GM12878 (cell line): ENCODE measurements around the gene FOXK1. TPM values are rescaled to one million over a fixed set of nuclear protein-coding genes. Genes with fewer than 3 reads are reported as not detected.

Source experiments
- ATAC-seq: fragments of 200-7000 bp; cut with Tn5 transposase; 3 replicates; pipeline ENCODE4 v1.9.1; 2020; ENCODE audit warnings: mild to moderate bottlenecking, moderate library complexity
- BruUV-seq: library from RNA; stranded (reverse); fragments of 400-500 nt; replicated peaks from 2 replicates; lab custom pipeline; 2021; lab: Mats Ljungman, UMichigan
- CTCF ChIA-PET: fragments of 300-600 bp; sonication (Branson Sonifier 250); formaldehyde crosslinking; extraction: SDS; loops from one replicate; lab custom pipeline; 2021; ENCODE audit warnings: inconsistent platforms; lab: Yijun Ruan, JAX
- POLR2A ChIA-PET: fragments of 350-600 bp; formaldehyde crosslinking; extraction: SDS; loops from one replicate; lab custom pipeline; 2021; ENCODE audit warnings: inconsistent platforms; lab: Charles Lee
- RAD21 ChIA-PET: fragments of 300-600 bp; sonication (Branson Sonifier 250); formaldehyde crosslinking; loops from one replicate; lab custom pipeline; 2023; ENCODE audit warnings: antibody characterized with exemption; ENCODE audit not compliant: unreplicated experiment; lab: Charles Lee
- SMC1A ChIA-PET: fragments of 300-600 bp; sonication (Branson Sonifier 250); formaldehyde crosslinking; loops from one replicate; lab custom pipeline; 2023; ENCODE audit not compliant: unreplicated experiment, uncharacterized antibody; lab: Charles Lee
- DNase-seq: peaks from one replicate; pipeline ENCODE4 v3.0.0-alpha.2; 2011; ENCODE audit warnings: low read depth, low spot score
- FAIRE-seq: peaks from 3 replicates; lab custom pipeline; 2011; peaks lifted over from hg19 to GRCh38; lab: Jason Lieb, UNC
- H2AFZ ChIP-seq: 2 replicates; pipeline ENCODE4 v1.6.0; 2011; ENCODE audit warnings: low read depth, low read length, control low read depth; ENCODE audit not compliant: control insufficient read depth
- H3K27ac ChIP-seq: 2 replicates; pipeline ENCODE4 v1.5.1; 2011; ENCODE audit warnings: control low read depth; ENCODE audit not compliant: control insufficient read depth, insufficient read depth
- H3K27me3 ChIP-seq, 2 experiments: replicated peaks in 1 of 2; 2 replicates each; pipeline versions ENCODE4 v1.6.0 to v1.6.1; 2011; ENCODE audit warnings: low read length in 1 of 2; ENCODE audit not compliant: control insufficient read depth in 2 of 2, insufficient read depth in 2 of 2
- H3K36me3 ChIP-seq, 2 experiments: 2 replicates each; pipeline ENCODE4 v1.5.1; 2011; ENCODE audit warnings: low read length in 1 of 2; ENCODE audit not compliant: control insufficient read depth in 2 of 2, insufficient read depth in 2 of 2
- H3K4me1 ChIP-seq: 2 replicates; pipeline ENCODE4 v1.6.1; 2011; ENCODE audit warnings: mild to moderate bottlenecking, low read length, moderate library complexity, mixed read lengths; ENCODE audit not compliant: control insufficient read depth, insufficient read depth
- H3K4me2 ChIP-seq: 2 replicates; pipeline ENCODE4 v1.6.0; 2011; ENCODE audit warnings: control low read depth; ENCODE audit not compliant: control insufficient read depth, insufficient read depth
- H3K4me3 ChIP-seq: fragments of 200-600 bp; sonication (generic); 2 replicates; pipeline ENCODE4 v1.5.1; 2016
- H3K79me2 ChIP-seq: 2 replicates; pipeline ENCODE4 v1.6.0; 2011; ENCODE audit warnings: low read length; ENCODE audit not compliant: control insufficient read depth, insufficient read depth
- H3K9ac ChIP-seq: 2 replicates; pipeline ENCODE4 v1.8.0; 2011; ENCODE audit warnings: low read length, control low read depth, mixed read lengths; ENCODE audit not compliant: control insufficient read depth, insufficient read depth
- H3K9me3 ChIP-seq: replicated peaks from 3 replicates; pipeline ENCODE4 v1.5.1; 2011; ENCODE audit warnings: mild to moderate bottlenecking, low read length; ENCODE audit not compliant: control insufficient read depth, insufficient read depth
- H4K20me1 ChIP-seq: 2 replicates; pipeline ENCODE4 v1.6.0; 2011; ENCODE audit not compliant: control insufficient read depth, insufficient read depth
- BCL11A ChIP-seq: IDR thresholded peaks from 2 replicates; pipeline ENCODE4 v1.6.1; 2011; ENCODE audit warnings: low read depth, low read length
- RELA ChIP-seq: fragments of 450-650 bp; IDR thresholded peaks from 2 replicates; pipeline ENCODE4 v1.8.0; 2014; ENCODE audit warnings: borderline replicate concordance; ENCODE audit not compliant: partially characterized antibody
- RFX5 ChIP-seq: IDR thresholded peaks from 2 replicates; pipeline ENCODE4 v1.6.1; 2011; ENCODE audit warnings: low read depth, low read length, improper control_type of control experiment
- SPI1 ChIP-seq: IDR thresholded peaks from 2 replicates; pipeline ENCODE4 v1.6.1; 2011; ENCODE audit warnings: low read depth, mild to moderate bottlenecking, low read length, moderate library complexity, borderline replicate concordance; ENCODE audit not compliant: insufficient read depth
- YY1 ChIP-seq: IDR thresholded peaks from 2 replicates; pipeline ENCODE4 v1.6.1; 2011; ENCODE audit warnings: low read depth, mild to moderate bottlenecking, low read length
- ZNF207 ChIP-seq: fragments of 450-650 bp; IDR thresholded peaks from 2 replicates; pipeline ENCODE4 v1.6.1; 2014; ENCODE audit warnings: antibody characterized with exemption, mild to moderate bottlenecking, borderline replicate concordance
- ZNF622 ChIP-seq: fragments of 450-650 bp; IDR thresholded peaks from 2 replicates; pipeline ENCODE4 v1.6.1; 2017; ENCODE audit warnings: mild to moderate bottlenecking, inconsistent platforms
- WGBS: methylation state at CpG from one replicate; pipeline ENCODE4 v1.1.6; 2016; ENCODE audit warnings: low lambda C conversion rate; ENCODE audit not compliant: insufficient replicate concordance, insufficient coverage; ENCODE audit errors: missing lambda C conversion rate; 5-methylcytosine and 5-hydroxymethylcytosine counted together
- in situ Hi-C: fragments of 300-500 bp; cut with MboI; formaldehyde crosslinking; loops from 9 replicates; pipeline ENCODE4 v1.14.3; 2018; ENCODE audit warnings: mixed read lengths
- intact Hi-C: fragments of 100-400 bp; cut with micrococcal nuclease; formaldehyde crosslinking; loops from one replicate; pipeline ENCODE4 v1.14.2; 2022; ENCODE audit not compliant: unreplicated experiment
- polyA plus RNA-seq, 11 experiments: library from polyadenylated mRNA; depleted of rRNA in 4 of 11; unstranded in 6 of 11; stranded (reverse) in 5 of 11; fragments of >200 nt; fragmentation: Nextera tagmentation in 4 of 11; fragmentation: Illumina TruSeq in 1 of 11; extraction: Ambion mirVana in 4 of 11; extraction: Trizol in 1 of 11; gene quantifications; 1 replicate in 1 of 11; 2 replicates in 10 of 11; pipeline versions ENCODE4 v1.2.1 to v1.2.3, GENCODE V29; 2011 to 2016; ENCODE audit warnings: inconsistent platforms in 2 of 11, missing spikeins in 2 of 11, low read depth in 1 of 11
- total RNA-seq, 4 experiments: library from RNA; depleted of rRNA in 3 of 4; stranded (reverse); fragments of >200 nt in 3 of 4; fragmentation: Illumina TruSeq in 1 of 4; extraction: Trizol in 1 of 4; gene quantifications; 2 replicates each; pipeline versions ENCODE4 v1.2.1 to v1.2.3, GENCODE V29; 2013 to 2021
- TF ChIP-seq, protein P1 (sequence below): IDR thresholded peaks from 2 replicates; pipeline ENCODE4 v1.6.1; 2012; ENCODE audit warnings: low read depth, low read length, improper control_type of control experiment
- TF ChIP-seq, protein P2 (sequence below): fragments of 450-650 bp; IDR thresholded peaks from 2 replicates; pipeline ENCODE4 v1.6.1; 2017; ENCODE audit warnings: mild to moderate bottlenecking, moderate library complexity
- TF ChIP-seq, protein P3 (sequence below): IDR thresholded peaks from 2 replicates; pipeline ENCODE4 v1.6.1; 2011; ENCODE audit warnings: borderline replicate concordance, low read depth, mild to moderate bottlenecking, moderate library complexity, mixed read lengths, low read length; ENCODE audit not compliant: insufficient read depth; ENCODE audit errors: extremely low read length

The FOXK1 gene
- total and polyA plus RNA-seq, 10 of the 15 experiments (the other 5 are each of a cell fraction or from before 2014, with no cell fraction given) = 0.24 to 31.8 (median 4.5) TPM

DNA sequence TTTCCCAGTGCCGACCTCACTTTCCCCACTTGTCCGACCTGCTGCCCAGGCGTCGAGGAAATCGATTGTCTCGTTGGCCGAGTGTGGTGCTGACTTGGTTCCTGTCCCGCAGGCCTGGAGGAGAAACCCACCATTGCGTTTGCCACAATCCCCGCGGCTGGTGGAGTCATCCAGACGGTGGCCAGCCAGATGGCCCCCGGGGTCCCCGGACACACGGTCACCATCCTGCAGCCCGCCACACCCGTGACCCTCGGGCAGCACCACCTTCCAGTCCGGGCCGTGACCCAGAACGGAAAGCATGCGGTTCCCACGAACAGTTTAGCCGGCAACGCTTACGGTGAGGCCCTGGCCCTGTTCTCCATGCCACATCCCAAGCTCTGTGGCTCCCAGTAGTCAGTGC, 78.9 kb downstream of the FOXK1 start (continued):
- no peak for TF ChIP-seq ZNF207

DNA sequence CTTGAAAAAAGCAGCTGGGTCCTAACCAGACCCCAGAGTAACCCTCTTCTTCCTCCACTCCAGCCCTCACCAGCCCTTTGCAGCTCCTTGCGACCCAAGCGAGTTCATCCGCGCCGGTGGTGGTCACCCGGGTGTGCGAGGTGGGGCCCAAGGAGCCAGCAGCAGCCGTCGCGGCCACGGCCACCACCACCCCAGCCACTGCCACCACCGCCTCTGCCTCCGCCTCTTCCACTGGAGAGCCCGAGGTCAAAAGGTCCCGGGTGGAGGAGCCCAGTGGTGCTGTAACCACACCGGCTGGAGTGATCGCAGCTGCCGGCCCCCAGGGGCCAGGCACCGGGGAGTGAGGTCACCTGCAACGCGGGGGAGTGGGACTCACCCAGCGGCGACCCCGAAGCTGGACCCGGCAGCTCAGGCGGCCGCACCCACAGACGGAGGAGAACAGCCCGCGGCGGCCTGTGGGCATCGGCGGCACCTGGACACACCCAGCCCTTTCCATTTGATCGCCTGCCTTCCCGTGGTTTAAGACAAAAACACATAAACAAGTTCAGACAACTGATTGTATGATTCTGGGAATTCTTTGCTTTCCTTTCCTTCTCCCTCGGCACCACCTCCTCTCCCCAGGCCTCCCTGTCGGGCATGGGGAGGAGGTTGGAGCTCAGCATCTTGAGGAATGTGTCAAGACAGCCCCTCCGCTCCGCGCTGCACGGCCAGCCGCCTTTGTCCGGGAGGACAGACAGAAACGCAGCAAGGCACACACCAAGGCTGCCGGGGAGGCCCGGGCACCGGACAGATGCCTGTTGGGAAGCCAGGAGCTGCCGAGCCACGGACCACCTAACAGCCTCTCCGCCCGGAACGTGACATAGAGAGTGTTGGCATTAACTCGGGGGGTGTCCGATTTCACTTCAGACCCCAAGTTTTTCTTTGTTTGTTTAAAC, 80.3 kb downstream of the FOXK1 start:
- intact Hi-C loops (no loop called here), in situ Hi-C loops (no loop called here)
- H3K4me1 ChIP-seq = no peaks in the 10 kb centered on the region
- ChIA-PET POLR2A (no interaction called here), SMC1A (no interaction called here), CTCF (no interaction called here), RAD21 (no interaction called here)
- H2AFZ ChIP-seq = no peak overlapping the region
- H3K9ac ChIP-seq = no peak overlapping the region
- H3K4me2 ChIP-seq = no peak overlapping the region
- no peaks in the 10 kb centered on the region for H3K79me2 ChIP-seq
- H3K4me3 ChIP-seq = no peak overlapping the region
- TF ChIP-seq, protein P1, sequence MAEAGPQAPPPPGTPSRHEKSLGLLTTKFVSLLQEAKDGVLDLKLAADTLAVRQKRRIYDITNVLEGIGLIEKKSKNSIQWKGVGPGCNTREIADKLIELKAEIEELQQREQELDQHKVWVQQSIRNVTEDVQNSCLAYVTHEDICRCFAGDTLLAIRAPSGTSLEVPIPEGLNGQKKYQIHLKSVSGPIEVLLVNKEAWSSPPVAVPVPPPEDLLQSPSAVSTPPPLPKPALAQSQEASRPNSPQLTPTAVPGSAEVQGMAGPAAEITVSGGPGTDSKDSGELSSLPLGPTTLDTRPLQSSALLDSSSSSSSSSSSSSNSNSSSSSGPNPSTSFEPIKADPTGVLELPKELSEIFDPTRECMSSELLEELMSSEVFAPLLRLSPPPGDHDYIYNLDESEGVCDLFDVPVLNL = no peak
- TF ChIP-seq, protein P2, sequence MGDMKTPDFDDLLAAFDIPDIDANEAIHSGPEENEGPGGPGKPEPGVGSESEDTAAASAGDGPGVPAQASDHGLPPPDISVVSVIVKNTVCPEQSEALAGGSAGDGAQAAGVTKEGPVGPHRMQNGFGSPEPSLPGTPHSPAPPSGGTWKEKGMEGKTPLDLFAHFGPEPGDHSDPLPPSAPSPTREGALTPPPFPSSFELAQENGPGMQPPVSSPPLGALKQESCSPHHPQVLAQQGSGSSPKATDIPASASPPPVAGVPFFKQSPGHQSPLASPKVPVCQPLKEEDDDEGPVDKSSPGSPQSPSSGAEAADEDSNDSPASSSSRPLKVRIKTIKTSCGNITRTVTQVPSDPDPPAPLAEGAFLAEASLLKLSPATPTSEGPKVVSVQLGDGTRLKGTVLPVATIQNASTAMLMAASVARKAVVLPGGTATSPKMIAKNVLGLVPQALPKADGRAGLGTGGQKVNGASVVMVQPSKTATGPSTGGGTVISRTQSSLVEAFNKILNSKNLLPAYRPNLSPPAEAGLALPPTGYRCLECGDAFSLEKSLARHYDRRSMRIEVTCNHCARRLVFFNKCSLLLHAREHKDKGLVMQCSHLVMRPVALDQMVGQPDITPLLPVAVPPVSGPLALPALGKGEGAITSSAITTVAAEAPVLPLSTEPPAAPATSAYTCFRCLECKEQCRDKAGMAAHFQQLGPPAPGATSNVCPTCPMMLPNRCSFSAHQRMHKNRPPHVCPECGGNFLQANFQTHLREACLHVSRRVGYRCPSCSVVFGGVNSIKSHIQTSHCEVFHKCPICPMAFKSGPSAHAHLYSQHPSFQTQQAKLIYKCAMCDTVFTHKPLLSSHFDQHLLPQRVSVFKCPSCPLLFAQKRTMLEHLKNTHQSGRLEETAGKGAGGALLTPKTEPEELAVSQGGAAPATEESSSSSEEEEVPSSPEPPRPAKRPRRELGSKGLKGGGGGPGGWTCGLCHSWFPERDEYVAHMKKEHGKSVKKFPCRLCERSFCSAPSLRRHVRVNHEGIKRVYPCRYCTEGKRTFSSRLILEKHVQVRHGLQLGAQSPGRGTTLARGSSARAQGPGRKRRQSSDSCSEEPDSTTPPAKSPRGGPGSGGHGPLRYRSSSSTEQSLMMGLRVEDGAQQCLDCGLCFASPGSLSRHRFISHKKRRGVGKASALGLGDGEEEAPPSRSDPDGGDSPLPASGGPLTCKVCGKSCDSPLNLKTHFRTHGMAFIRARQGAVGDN = no peak
- TF ChIP-seq ZNF207 = no peak
- TF ChIP-seq ZNF622 = no peak
- TF ChIP-seq RFX5 = no peak
- TF ChIP-seq RELA = no peak
- TF ChIP-seq BCL11A = no peak
- no peak for TF ChIP-seq YY1
- TF ChIP-seq, protein P3, sequence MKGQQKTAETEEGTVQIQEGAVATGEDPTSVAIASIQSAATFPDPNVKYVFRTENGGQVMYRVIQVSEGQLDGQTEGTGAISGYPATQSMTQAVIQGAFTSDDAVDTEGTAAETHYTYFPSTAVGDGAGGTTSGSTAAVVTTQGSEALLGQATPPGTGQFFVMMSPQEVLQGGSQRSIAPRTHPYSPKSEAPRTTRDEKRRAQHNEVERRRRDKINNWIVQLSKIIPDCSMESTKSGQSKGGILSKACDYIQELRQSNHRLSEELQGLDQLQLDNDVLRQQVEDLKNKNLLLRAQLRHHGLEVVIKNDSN = no peak
- TF ChIP-seq SPI1 = no peak
- H4K20me1 ChIP-seq = no peaks in the 10 kb centered on the region
- no peaks in the 10 kb centered on the region for H3K9me3 ChIP-seq
- peaks cover 6 to 20% of the 10 kb centered on the region in 2 experiments; a peak in 3 of 4 replicates for H3K36me3 ChIP-seq
- no peaks in the 10 kb centered on the region for H3K27me3 ChIP-seq
- WGBS = 95% methylated on average over 50 of the region's 54 CpGs
- H3K27ac ChIP-seq = no peak overlapping the region
- BruUV-seq = no TSS peak
- ATAC-seq (no peak), FAIRE-seq (no peak), DNase-seq (no peak)
